Esophagus muscularis mucosa (tissue), 4 donors: ENCODE results near the gene PALS1. TPM values are rescaled to one million over a fixed set of nuclear protein-coding genes. Genes with fewer than 3 reads are reported as not detected.

Source experiments
- DNase-seq: peaks from one replicate; pipeline ENCODE4 v3.0.0-alpha.2; 2017; ENCODE audit errors: extremely low spot score
- H3K27ac ChIP-seq, 4 donors: fragments of 200-600 bp; sonication (generic); replicated peaks in 1 of 4; 1 replicate in 3 of 4; 2 replicates in 1 of 4; pipeline ENCODE4 v1.5.1; 2016 to 2019; ENCODE audit warnings: mild to moderate bottlenecking in 1 of 4
- H3K27me3 ChIP-seq, 4 donors: fragments of 200-600 bp; sonication (generic); one replicate each; pipeline versions ENCODE4 v1.5.1 to v1.6.0; 2016 to 2019
- H3K36me3 ChIP-seq, 4 donors: fragments of 200-600 bp; sonication (generic); one replicate each; pipeline ENCODE4 v1.5.1; 2016 to 2019
- H3K4me1 ChIP-seq, 4 donors: fragments of 200-600 bp; sonication (generic); one replicate each; pipeline ENCODE4 v1.5.1; 2016 to 2019
- H3K4me3 ChIP-seq, 4 donors: fragments of 200-600 bp; sonication (generic); 1 replicate in 2 of 4; 2 replicates in 2 of 4; pipeline ENCODE4 v1.5.1; 2016 to 2019; ENCODE audit warnings: mild to moderate bottlenecking in 4 of 4, moderate library complexity in 1 of 4
- H3K9me3 ChIP-seq, 4 donors: fragments of 200-600 bp; sonication (generic); 1 replicate in 3 of 4; 2 replicates in 1 of 4; pipeline ENCODE4 v1.5.1; 2016 to 2019
- CTCF ChIP-seq, 3 experiments: fragments of 200-600 bp in 2 of 3; fragments of 450-650 bp in 1 of 3; sonication (generic) in 2 of 3; IDR thresholded peaks; one replicate each; pipeline ENCODE4 v1.5.1; 2017 to 2019; ENCODE audit warnings: antibody characterized with exemption in 3 of 3, mild to moderate bottlenecking in 2 of 3, moderate library complexity in 1 of 3
- EP300 ChIP-seq: sonication (generic); formaldehyde crosslinking; IDR thresholded peaks from one replicate; pipeline ENCODE4 v1.6.1; 2017; ENCODE audit warnings: antibody characterized with exemption
- POLR2A ChIP-seq: fragments of 450-650 bp; IDR thresholded peaks from one replicate; pipeline ENCODE4 v1.6.1; 2017; ENCODE audit warnings: antibody characterized with exemption, moderate library complexity, mild to moderate bottlenecking, low read depth
- POLR2AphosphoS5 ChIP-seq, 2 donors: sonication (generic); formaldehyde crosslinking; IDR thresholded peaks; one replicate each; pipeline ENCODE4 v1.6.1; 2017; ENCODE audit warnings: antibody characterized with exemption in 2 of 2
- WGBS: methylation state at CpG from one replicate; pipeline ENCODE4 v1.1.5; 2018; 5-methylcytosine and 5-hydroxymethylcytosine counted together
- intact Hi-C: fragments of 100-400 bp; cut with DNase I; formaldehyde crosslinking; loops from one replicate; pipeline ENCODE4 v1.15.1; 2023
- total RNA-seq, 4 donors: library from RNA; depleted of rRNA; stranded (reverse); fragments of >200 nt; gene quantifications; one replicate each; pipeline versions ENCODE4 v1.1.0 to v1.2.1, GENCODE V29; 2016

The PALS1 gene
- total RNA-seq, 4 donors from 2014 or later: 17.6 to 25.4 (median 19.6) TPM

GRCh38 chr14:67265131-67265530, 23.9 kb downstream of the PALS1 start:
- WGBS: 75% methylated on average over 2 of the region's 2 CpGs
- intact Hi-C loops: no loop called here

GRCh38 chr14:67267576-67268328, 26.5 kb downstream of the PALS1 start:
- H3K4me1 ChIP-seq: peaks cover 36 to 90% (median 74%) of the 10 kb centered on the region in 4 donors
- H3K9me3 ChIP-seq: no peaks in the 10 kb centered on the region
- 54% methylated on average over 4 of the region's 4 CpGs for WGBS
- peak overlapping the region; percentile 32 to 41 (median 34) for H3K4me3 ChIP-seq
- TF ChIP-seq EP300 (no peak), POLR2A (no peak), CTCF (IDR thresholded peaks at IDR 0.05) (no peak), POLR2AphosphoS5 (IDR thresholded peaks at IDR 0.05) (no peak)
- intact Hi-C loops: no loop called here
- DNase-seq: no peak
- peak overlapping the region in 2 of 4 donors; percentile 14 to 38 for H3K27ac ChIP-seq
- H3K27me3 ChIP-seq: no peaks in the 10 kb centered on the region
- no peaks in the 10 kb centered on the region for H3K36me3 ChIP-seq

More at GRCh38 chr14:67265131-67265530, 23.9 kb downstream of the PALS1 start:
- Histone ChIP-seq H3K36me3 (no peaks in the 10 kb centered on the region), H3K27ac (no peak overlapping the region), H3K9me3 (no peaks in the 10 kb centered on the region), H3K27me3 (no peaks in the 10 kb centered on the region), H3K4me1 (peaks cover 32 to 89% (median 76%) of the 10 kb centered on the region in 4 donors), H3K4me3 (no peak overlapping the region)
- TF ChIP-seq EP300 (no peak), CTCF (IDR thresholded peaks at IDR 0.05) (no peak), POLR2AphosphoS5 (IDR thresholded peaks at IDR 0.05) (no peak), POLR2A (no peak)
- DNase-seq: no peak

GRCh38 chr14:67268426-67269150, 27.4 kb downstream of the PALS1 start:
- WGBS: 45% methylated on average over 11 of the region's 11 CpGs
- Histone ChIP-seq H3K36me3 (no peaks in the 10 kb centered on the region), H3K27me3 (no peaks in the 10 kb centered on the region), H3K27ac (peak overlapping the region; percentile 14 to 70 (median 52)), H3K9me3 (no peaks in the 10 kb centered on the region), H3K4me3 (peak overlapping the region; percentile 32 to 41 (median 34)), H3K4me1 (peaks cover 32 to 82% (median 65%) of the 10 kb centered on the region in 4 donors)
- no peak for DNase-seq
- TF ChIP-seq EP300 (no peak), POLR2A (no peak), CTCF (IDR thresholded peaks at IDR 0.05) (no peak), POLR2AphosphoS5 (IDR thresholded peaks at IDR 0.05) (no peak)
- intact Hi-C loops: no loop called here

GRCh38 chr14:67269298-67270060, 28.2 kb downstream of the PALS1 start:
- intact Hi-C loops: no loop called here
- Histone ChIP-seq H3K36me3 (no peaks in the 10 kb centered on the region), H3K27me3 (no peaks in the 10 kb centered on the region), H3K4me3 (peak overlapping the region; percentile 21 to 43 (median 32)), H3K4me1 (peaks cover 32 to 76% (median 60%) of the 10 kb centered on the region in 4 donors), H3K27ac (peak overlapping the region; percentile 65 to 74 (median 71)), H3K9me3 (no peaks in the 10 kb centered on the region)
- TF ChIP-seq EP300: no peak
- peak in 1 of 2 donors; percentile 57 for TF ChIP-seq POLR2AphosphoS5 (IDR thresholded peaks at IDR 0.05)
- DNase-seq: no peak
- 37% methylated on average over 4 of the region's 4 CpGs for WGBS
